ENCODE results near the gene PRR5.

Gene PRR5

DNA sequence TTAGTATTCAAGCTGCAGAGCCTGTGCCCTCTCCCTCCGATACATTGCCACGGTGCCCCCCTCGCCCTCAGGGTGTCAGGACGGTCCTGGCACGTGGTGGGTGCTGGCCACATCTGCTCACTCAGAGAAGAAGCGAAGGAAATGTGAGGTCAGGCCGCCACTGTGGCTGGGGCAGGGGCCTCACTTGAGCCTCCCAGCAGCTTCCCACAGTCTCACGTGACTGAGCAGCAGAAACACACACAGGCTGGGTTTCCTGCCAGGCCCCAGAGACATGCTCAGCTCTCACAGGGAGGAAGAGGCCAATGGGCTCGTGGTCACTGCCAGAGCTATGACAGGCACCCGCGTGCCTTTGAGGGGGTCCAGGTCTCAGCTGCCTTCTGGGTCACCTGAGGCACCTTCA, 37.9 kb upstream of the PRR5 start:
- Histone ChIP-seq H3K27ac (no peak overlapping the region), H3K9ac (no peak overlapping the region), H3K27me3 (ENCODE audit: insufficient read depth, low read depth) (no peaks in the 10 kb centered on the region; the same call in 1 of the 2 replicates), H3K79me2 (ENCODE audit: insufficient read depth, low read depth) (no peaks in the 10 kb centered on the region), H3K4me2 (no peak overlapping the region), H3K4me3 (IDR thresholded peaks at IDR 0.05; ENCODE audit: insufficient read depth, low read depth, low read length) (no peak overlapping the region), H3K36me3 (ENCODE audit: insufficient read depth) (no peaks in the 10 kb centered on the region), H3K4me1 (ENCODE audit: low read depth, poor library complexity, severe bottlenecking) (no peaks in the 10 kb centered on the region), H4K20me1 (ENCODE audit: insufficient read depth) (no peaks in the 10 kb centered on the region), H2AFZ (ENCODE audit: low read depth) (no peak overlapping the region)
- TF ChIP-seq, protein P1, sequence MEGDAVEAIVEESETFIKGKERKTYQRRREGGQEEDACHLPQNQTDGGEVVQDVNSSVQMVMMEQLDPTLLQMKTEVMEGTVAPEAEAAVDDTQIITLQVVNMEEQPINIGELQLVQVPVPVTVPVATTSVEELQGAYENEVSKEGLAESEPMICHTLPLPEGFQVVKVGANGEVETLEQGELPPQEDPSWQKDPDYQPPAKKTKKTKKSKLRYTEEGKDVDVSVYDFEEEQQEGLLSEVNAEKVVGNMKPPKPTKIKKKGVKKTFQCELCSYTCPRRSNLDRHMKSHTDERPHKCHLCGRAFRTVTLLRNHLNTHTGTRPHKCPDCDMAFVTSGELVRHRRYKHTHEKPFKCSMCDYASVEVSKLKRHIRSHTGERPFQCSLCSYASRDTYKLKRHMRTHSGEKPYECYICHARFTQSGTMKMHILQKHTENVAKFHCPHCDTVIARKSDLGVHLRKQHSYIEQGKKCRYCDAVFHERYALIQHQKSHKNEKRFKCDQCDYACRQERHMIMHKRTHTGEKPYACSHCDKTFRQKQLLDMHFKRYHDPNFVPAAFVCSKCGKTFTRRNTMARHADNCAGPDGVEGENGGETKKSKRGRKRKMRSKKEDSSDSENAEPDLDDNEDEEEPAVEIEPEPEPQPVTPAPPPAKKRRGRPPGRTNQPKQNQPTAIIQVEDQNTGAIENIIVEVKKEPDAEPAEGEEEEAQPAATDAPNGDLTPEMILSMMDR (conservative IDR thresholded peaks at IDR 0.05; ENCODE audit: low read depth, low read length): no peak

DNA sequence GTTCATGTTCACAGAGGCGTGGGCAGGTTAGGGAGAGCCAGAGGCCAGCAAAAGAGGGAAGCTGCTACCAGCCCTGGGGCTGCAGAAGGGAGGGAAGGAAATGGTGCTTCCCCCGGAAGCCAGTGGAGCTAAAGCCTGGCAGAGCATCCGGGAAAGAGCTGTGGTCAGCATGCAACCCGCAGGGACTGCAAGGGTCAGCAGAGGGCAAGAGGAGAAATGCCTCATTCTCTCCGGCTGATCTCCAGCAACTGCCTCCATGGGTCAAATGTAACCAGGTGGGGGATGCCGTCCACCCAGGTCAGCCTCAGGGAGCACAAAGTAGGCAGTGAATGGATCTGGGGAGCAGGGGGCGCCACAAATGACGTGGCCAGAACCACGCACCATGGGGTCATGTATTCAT, 36.9 kb upstream of the PRR5 start:
- no peak overlapping the region for H3K4me3 ChIP-seq (IDR thresholded peaks at IDR 0.05; ENCODE audit: insufficient read depth, low read depth, low read length)
- H2AFZ ChIP-seq (ENCODE audit: low read depth): no peak overlapping the region
- no peak overlapping the region for H3K27ac ChIP-seq

DNA sequence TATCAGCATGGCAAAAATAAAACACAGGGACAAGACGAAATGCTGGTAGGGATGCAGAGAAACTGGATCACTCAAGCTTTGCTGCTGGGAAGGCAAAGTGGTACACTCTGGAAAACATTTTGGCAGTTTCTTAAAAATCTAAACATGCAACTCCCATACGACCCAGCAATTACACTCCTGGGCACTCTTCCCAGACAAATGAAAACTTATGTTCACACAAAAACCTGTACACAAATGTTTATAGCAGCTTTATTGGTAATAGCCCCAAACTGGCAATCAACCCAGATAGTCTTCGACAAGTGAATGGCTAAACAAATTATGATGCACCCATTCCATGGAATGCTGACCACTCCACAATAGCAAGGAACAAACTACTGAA, 35.8 kb upstream of the PRR5 start:
- no peak overlapping the region for H3K4me3 ChIP-seq (IDR thresholded peaks at IDR 0.05; ENCODE audit: insufficient read depth, low read depth, low read length)
- no peaks in the 10 kb centered on the region for H3K4me1 ChIP-seq (ENCODE audit: low read depth, poor library complexity, severe bottlenecking)
- H3K36me3 ChIP-seq (ENCODE audit: insufficient read depth): no peaks in the 10 kb centered on the region
- no peak overlapping the region for H3K9ac ChIP-seq
- no peaks in the 10 kb centered on the region for H3K79me2 ChIP-seq (ENCODE audit: insufficient read depth, low read depth)
- no peak overlapping the region for H3K27ac ChIP-seq
- TF ChIP-seq, protein P1 (conservative IDR thresholded peaks at IDR 0.05; ENCODE audit: low read depth, low read length): no peak
- no peak overlapping the region for H2AFZ ChIP-seq (ENCODE audit: low read depth)
- H3K4me2 ChIP-seq: no peak overlapping the region
- no peaks in the 10 kb centered on the region for H4K20me1 ChIP-seq (ENCODE audit: insufficient read depth)
- H3K27me3 ChIP-seq (ENCODE audit: insufficient read depth, low read depth): no peaks in the 10 kb centered on the region; the same call in 1 of the 2 replicates

More for the DNA sequence above, 36.9 kb upstream of the PRR5 start:
- no peak overlapping the region for H3K9ac ChIP-seq
- TF ChIP-seq, protein P1 (conservative IDR thresholded peaks at IDR 0.05; ENCODE audit: low read depth, low read length): no peak
- no peaks in the 10 kb centered on the region for H3K4me1 ChIP-seq (ENCODE audit: low read depth, poor library complexity, severe bottlenecking)
- H3K36me3 ChIP-seq (ENCODE audit: insufficient read depth): no peaks in the 10 kb centered on the region
- H3K4me2 ChIP-seq: no peak overlapping the region
- H4K20me1 ChIP-seq (ENCODE audit: insufficient read depth): no peaks in the 10 kb centered on the region
- no peaks in the 10 kb centered on the region; the same call in 1 of the 2 replicates for H3K27me3 ChIP-seq (ENCODE audit: insufficient read depth, low read depth)
- no peaks in the 10 kb centered on the region for H3K79me2 ChIP-seq (ENCODE audit: insufficient read depth, low read depth)

DNA sequence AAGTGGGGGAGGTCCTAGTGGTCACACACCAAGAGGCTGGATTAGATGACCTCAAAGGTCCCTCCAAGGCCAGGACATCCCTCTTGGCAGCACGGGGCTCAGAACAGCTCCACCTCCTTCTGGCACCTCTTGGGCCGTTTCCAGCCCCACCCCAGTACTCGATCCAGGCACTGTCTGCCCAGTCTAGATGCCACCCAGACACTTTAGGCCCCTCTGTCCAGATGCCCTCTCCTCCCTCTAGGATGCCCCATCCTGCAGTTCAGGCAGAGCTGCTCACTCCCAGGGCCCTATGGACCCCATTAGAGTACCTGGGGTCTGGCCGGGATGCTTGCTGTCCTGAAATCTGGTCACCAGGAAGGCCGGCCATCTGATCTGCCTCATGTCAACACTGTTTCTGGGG, 34.7 kb upstream of the PRR5 start:
- H4K20me1 ChIP-seq (ENCODE audit: insufficient read depth): no peaks in the 10 kb centered on the region
- H3K79me2 ChIP-seq (ENCODE audit: insufficient read depth, low read depth): no peaks in the 10 kb centered on the region
- H3K4me1 ChIP-seq (ENCODE audit: low read depth, poor library complexity, severe bottlenecking): no peaks in the 10 kb centered on the region
- H3K27ac ChIP-seq: no peak overlapping the region
- H3K36me3 ChIP-seq (ENCODE audit: insufficient read depth): no peaks in the 10 kb centered on the region
- H2AFZ ChIP-seq (ENCODE audit: low read depth): no peak overlapping the region
- no peak overlapping the region for H3K9ac ChIP-seq
- TF ChIP-seq, protein P1 (conservative IDR thresholded peaks at IDR 0.05; ENCODE audit: low read depth, low read length): no peak
- no peak overlapping the region for H3K4me3 ChIP-seq (IDR thresholded peaks at IDR 0.05; ENCODE audit: insufficient read depth, low read depth, low read length)
- H3K27me3 ChIP-seq (ENCODE audit: insufficient read depth, low read depth): no peaks in the 10 kb centered on the region; the same call in 1 of the 2 replicates
- H3K4me2 ChIP-seq: no peak overlapping the region
